HepG2 (cell line): Measurements from ENCODE around the gene AFDN. TPM values are rescaled to one million over a fixed set of nuclear protein-coding genes. Genes with fewer than 3 reads are reported as not detected.

Source experiments
- ATAC-seq: fragments of 200-7000 bp; cut with Tn5 transposase; 3 replicates; pipeline ENCODE4 v1.9.1; 2020; ENCODE audit warnings: mild to moderate bottlenecking, moderate library complexity
- BruUV-seq: library from RNA; stranded (reverse); fragments of 400-500 nt; replicated peaks from 2 replicates; lab custom pipeline; 2021; lab: Mats Ljungman, UMichigan
- CTCF ChIA-PET: fragments of 300-600 bp; formaldehyde crosslinking; extraction: SDS; loops from one replicate; lab custom pipeline; 2021; ENCODE audit warnings: low total read pairs, inconsistent platforms, low intra/inter-chr PET ratio; lab: Yijun Ruan, JAX
- POLR2A ChIA-PET: fragments of 350-600 bp; sonication (Branson Sonifier 250); formaldehyde crosslinking; loops from one replicate; lab custom pipeline; 2020; ENCODE audit warnings: antibody characterized with exemption, inconsistent platforms; lab: Yijun Ruan, JAX
- DNase-seq: peaks from one replicate; pipeline ENCODE4 v3.0.0-alpha.2; 2015; ENCODE audit warnings: low spot score
- FAIRE-seq: peaks from 3 replicates; lab custom pipeline; 2011; peaks lifted over from hg19 to GRCh38; lab: Jason Lieb, UNC
- H2AFZ ChIP-seq: one replicate; pipeline ENCODE4 v1.6.1; 2011; ENCODE audit warnings: low read length, inconsistent platforms
- H3K27ac ChIP-seq: fragments of 300-600 bp; 3 replicates; pipeline ENCODE4 v1.8.0; 2011; ENCODE audit warnings: mixed run types, mild to moderate bottlenecking, mixed read lengths, low read length, inconsistent platforms; ENCODE audit not compliant: insufficient read depth; ENCODE audit errors: extremely low read length
- H3K27me3 ChIP-seq, 2 experiments: fragments of 200-600 bp in 1 of 2; 2 replicates in 1 of 2; 3 replicates in 1 of 2; pipeline versions ENCODE4 v1.6.0 to v1.8.0; 2011; ENCODE audit warnings: low read length in 2 of 2, mild to moderate bottlenecking in 2 of 2, moderate library complexity in 2 of 2, inconsistent platforms in 1 of 2; ENCODE audit not compliant: insufficient read depth in 2 of 2, control insufficient read depth in 1 of 2
- H3K36me3 ChIP-seq, 2 experiments: fragments of 200-600 bp in 1 of 2; replicated peaks in 1 of 2; 2 replicates in 1 of 2; 3 replicates in 1 of 2; pipeline versions ENCODE4 v1.5.1 to v1.8.0; 2011; ENCODE audit warnings: low read length in 2 of 2, inconsistent platforms in 1 of 2; ENCODE audit not compliant: insufficient read depth in 2 of 2, control insufficient read depth in 1 of 2
- H3K4me1 ChIP-seq: 2 replicates; pipeline ENCODE4 v1.5.1; 2012; ENCODE audit warnings: low read length, inconsistent platforms; ENCODE audit not compliant: insufficient read depth
- H3K4me2 ChIP-seq: 2 replicates; pipeline ENCODE4 v1.6.0; 2011; ENCODE audit warnings: low read depth, low read length, inconsistent platforms
- H3K4me3 ChIP-seq, 3 experiments: fragments of 200-600 bp in 1 of 3; sonication (generic), shearing (Covaris generic) in 1 of 3; replicated peaks in 1 of 3; 2 replicates each; pipeline ENCODE4 v1.5.1; 2011 to 2016; ENCODE audit warnings: low read length in 3 of 3, inconsistent platforms in 2 of 3, low read depth in 2 of 3, mild to moderate bottlenecking in 2 of 3, control low read depth in 1 of 3, mixed read lengths in 1 of 3; ENCODE audit not compliant: insufficient read depth in 1 of 3
- H3K79me2 ChIP-seq: one replicate; pipeline ENCODE4 v1.6.1; 2011; ENCODE audit warnings: low read length, inconsistent platforms; ENCODE audit not compliant: insufficient read depth
- H3K9ac ChIP-seq: 2 replicates; pipeline ENCODE4 v1.6.0; 2011; ENCODE audit warnings: mild to moderate bottlenecking, low read depth, low read length, inconsistent platforms; ENCODE audit not compliant: insufficient read depth
- H3K9me3 ChIP-seq: 2 replicates; pipeline ENCODE4 v1.5.1; 2012; ENCODE audit warnings: mild to moderate bottlenecking, low read length
- H4K20me1 ChIP-seq: 2 replicates; pipeline ENCODE4 v1.6.0; 2011; ENCODE audit warnings: inconsistent platforms, mild to moderate bottlenecking, low read length, moderate library complexity; ENCODE audit not compliant: insufficient read depth
- ADNP ChIP-seq: sonication (generic); formaldehyde crosslinking; IDR thresholded peaks from 2 replicates; pipeline ENCODE4 v1.4.0; 2020; ENCODE audit warnings: missing genetic modification reagents
- HDAC6 ChIP-seq: fragments of 200-600 bp; sonication (generic); IDR thresholded peaks from 2 replicates; pipeline ENCODE4 v1.7.0; 2017; ENCODE audit warnings: mild to moderate bottlenecking, antibody characterized with exemption, low read length, low read depth
- KAT8 ChIP-seq: IDR thresholded peaks from 2 replicates; pipeline ENCODE4 v1.6.1; 2016; ENCODE audit warnings: missing genetic modification reagents, missing compliant biosample characterization
- LCORL ChIP-seq, 2 experiments: fragments of 450-650 bp in 1 of 2; sonication (generic) in 1 of 2; formaldehyde crosslinking in 1 of 2; IDR thresholded peaks; 2 replicates each; pipeline versions ENCODE4 v1.5.0 to v1.6.1; 2017 to 2020; ENCODE audit warnings: antibody characterized with exemption in 1 of 2, missing genetic modification reagents in 1 of 2
- PAF1 ChIP-seq: IDR thresholded peaks from 2 replicates; pipeline ENCODE4 v1.6.1; 2016; ENCODE audit warnings: missing genetic modification reagents, missing compliant biosample characterization
- PAWR ChIP-seq: sonication (generic); formaldehyde crosslinking; IDR thresholded peaks from 2 replicates; pipeline ENCODE4 v1.4.0; 2020; ENCODE audit warnings: missing genetic modification reagents, mild to moderate bottlenecking, borderline replicate concordance
- TBP ChIP-seq: sonication (generic); formaldehyde crosslinking; IDR thresholded peaks from 2 replicates; pipeline ENCODE4 v1.5.0; 2020; ENCODE audit warnings: missing genetic modification reagents
- ZEB1 ChIP-seq: IDR thresholded peaks from 2 replicates; pipeline ENCODE4 v1.6.1; 2012; ENCODE audit warnings: mild to moderate bottlenecking, low read depth, inconsistent platforms; ENCODE audit not compliant: insufficient replicate concordance
- ZNF143 ChIP-seq: sonication (generic); formaldehyde crosslinking; IDR thresholded peaks from 2 replicates; pipeline ENCODE4 v1.4.0; 2020; ENCODE audit warnings: missing genetic modification reagents
- ZNF557 ChIP-seq: sonication (generic); formaldehyde crosslinking; IDR thresholded peaks from 2 replicates; pipeline ENCODE4 v1.4.0; 2020; ENCODE audit warnings: missing genetic modification reagents
- WGBS: methylation state at CpG from one replicate; pipeline ENCODE4 v1.1.6; 2017; ENCODE audit warnings: low lambda C conversion rate; 5-methylcytosine and 5-hydroxymethylcytosine counted together
- in situ Hi-C: cut with HindIII; loops from 2 replicates; pipeline ENCODE4 v1.10.0; 2017; ENCODE audit warnings: low pct_unique_long_range_greater_than_20kb; ENCODE audit not compliant: extremely low pct_ligation_motif_present
- intact Hi-C: fragments of 100-400 bp; cut with micrococcal nuclease; formaldehyde crosslinking; loops from one replicate; pipeline ENCODE4 v1.10.0; 2022; ENCODE audit not compliant: unreplicated experiment
- polyA plus RNA-seq, 8 experiments: library from polyadenylated mRNA; depleted of rRNA in 3 of 8; stranded (reverse) in 7 of 8; unstranded in 1 of 8; fragments of >200 nt; fragmentation: Illumina TruSeq in 4 of 8; extraction: Trizol in 4 of 8; gene quantifications; 2 replicates each; pipeline versions ENCODE4 v1.2.1 to v1.2.3, GENCODE V29; 2011 to 2016; ENCODE audit warnings: low read depth in 4 of 8, missing spikeins in 1 of 8, mixed read lengths in 1 of 8; ENCODE audit not compliant: insufficient read depth in 1 of 8
- total RNA-seq, 5 experiments: library from RNA; depleted of rRNA; stranded (reverse); fragments of >200 nt; fragmentation: Illumina TruSeq; extraction: Trizol; gene quantifications; 2 replicates each; pipeline ENCODE4 v1.2.3, GENCODE V29; 2016; ENCODE audit warnings: low read depth in 1 of 5

The AFDN gene
- total and polyA plus RNA-seq, 2 of the 13 experiments (the other 11 are each of a cell fraction or from before 2014, with no cell fraction given): 136 to 151 TPM

DNA sequence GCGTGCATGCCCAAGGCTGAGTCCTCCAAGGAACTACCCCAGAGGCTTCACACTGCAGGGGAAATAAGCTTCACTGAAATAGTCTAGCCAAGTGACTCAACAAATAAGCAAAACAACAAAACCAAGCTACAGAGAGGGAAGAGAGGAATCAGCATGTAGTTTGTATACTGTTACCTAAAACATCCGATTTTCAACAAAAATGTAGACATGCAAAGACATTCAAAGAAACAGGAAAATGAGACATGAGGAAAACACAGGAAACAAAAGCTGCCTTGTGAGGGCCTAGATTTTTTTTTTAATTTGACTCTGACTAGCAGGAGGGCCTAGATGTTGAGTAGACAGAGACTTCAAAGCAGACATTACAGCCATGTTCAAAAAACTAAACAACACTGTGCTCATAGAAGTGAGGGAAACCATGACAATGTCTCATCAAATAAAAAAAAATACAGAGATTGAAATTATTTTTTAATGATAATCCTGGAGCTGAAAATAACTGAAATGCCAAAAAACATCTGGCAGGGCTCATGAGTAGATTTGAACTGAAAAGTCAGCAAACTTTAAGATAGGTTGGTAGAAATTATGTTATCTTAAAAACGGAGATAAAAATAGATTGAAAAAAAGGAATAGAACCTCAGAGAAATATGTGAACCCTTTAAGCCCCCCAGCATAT, 154.3 kb downstream of the AFDN start:
- intact Hi-C loops: no loop called here
- ChIA-PET CTCF (no interaction called here), POLR2A (no interaction called here)
- Histone ChIP-seq H2AFZ (peak overlapping the region; percentile 21), H3K4me1 (peaks cover 27% of the 10 kb centered on the region), H3K27me3 (no peaks in the 10 kb centered on the region; a peak in 2 of 5 replicates), H3K4me3 (no peak overlapping the region), H4K20me1 (no peaks in the 10 kb centered on the region), H3K4me2 (no peak overlapping the region), H3K79me2 (no peaks in the 10 kb centered on the region), H3K9me3 (no peaks in the 10 kb centered on the region), H3K9ac (no peak overlapping the region), H3K36me3 (no peaks in the 10 kb centered on the region), H3K27ac (no peak overlapping the region)
- DNase-seq (no peak), ATAC-seq (no peak), FAIRE-seq (peak; percentile 49)
- in situ Hi-C loops: no loop called here
- no TSS peak for BruUV-seq
- TF ChIP-seq PAWR (CRISPR knock-in tag) (no peak), KAT8 (CRISPR knock-in tag) (no peak), HDAC6 (no peak), ZNF557 (CRISPR knock-in tag) (no peak), TBP (no peak), ADNP (CRISPR knock-in tag) (no peak), ZNF143 (no peak), ZEB1 (no peak)
- 56% methylated on average over 3 of the region's 3 CpGs for WGBS

DNA sequence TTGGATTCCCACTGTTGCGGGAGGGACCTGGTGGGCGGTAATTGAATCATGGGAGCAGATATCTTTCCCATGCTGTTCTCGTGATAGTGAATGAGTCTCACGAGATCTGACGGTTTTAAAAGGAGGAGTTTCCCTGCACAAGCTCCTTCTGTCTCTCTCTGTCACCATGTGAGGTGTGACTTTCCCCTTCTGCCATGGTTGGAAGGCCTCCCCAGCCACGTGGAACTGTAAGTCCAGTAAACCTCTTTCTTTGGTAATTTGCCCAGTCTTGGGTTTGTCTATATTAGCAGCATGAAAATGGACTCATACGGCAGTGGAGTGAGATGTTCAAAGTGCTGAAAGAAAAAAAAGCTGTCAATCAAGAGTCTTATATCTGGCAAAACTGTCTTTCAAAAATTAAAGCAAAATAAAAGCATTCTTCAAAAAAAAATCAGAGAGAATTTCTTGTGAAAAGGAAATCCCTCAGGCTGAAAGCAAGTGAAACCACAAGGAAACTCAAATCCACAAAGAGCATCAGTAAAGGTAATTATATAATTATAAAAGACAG, 155.3 kb downstream of the AFDN start:
- Histone ChIP-seq H3K4me3 (no peak overlapping the region), H3K27me3 (peaks cover 0 to 6% of the 10 kb centered on the region in 2 experiments; a peak in 2 of 5 replicates), H4K20me1 (no peaks in the 10 kb centered on the region), H3K9ac (no peak overlapping the region), H3K4me1 (peaks cover 27% of the 10 kb centered on the region), H3K36me3 (no peaks in the 10 kb centered on the region), H3K27ac (no peak overlapping the region), H3K79me2 (no peaks in the 10 kb centered on the region), H3K4me2 (no peak overlapping the region), H2AFZ (no peak overlapping the region), H3K9me3 (no peaks in the 10 kb centered on the region)
- no TSS peak for BruUV-seq
- CTCF ChIA-PET: no interaction called here
- ATAC-seq (no peak), FAIRE-seq (no peak), DNase-seq (no peak)
- POLR2A ChIA-PET: no interaction called here
- in situ Hi-C loops: no loop called here
- TF ChIP-seq LCORL (IDR thresholded peaks at IDR 0.05): 0 out of 2 replicates have a peak, but pooled peaks have one; percentile 5
- no peak for TF ChIP-seq LCORL (CRISPR knock-in tag; IDR thresholded peaks at IDR 0.05)
- TF ChIP-seq PAF1 (CRISPR knock-in tag): no peak
- WGBS: 78% methylated on average over 7 of the region's 7 CpGs
- intact Hi-C loops: no loop called here
